T-helper 2 cell treated with Interferon-gamma antibody and Interleukin-4, amounts not matched to agents 100 ng/mL and 5 ng/mL, for 36 hours (primary cell): ENCODE results near the gene ELF5. TPM values are rescaled to one million over a fixed set of nuclear protein-coding genes. Genes with fewer than 3 reads are reported as not detected.

Source experiments
- intact Hi-C: fragments of 100-400 bp; cut with micrococcal nuclease; formaldehyde crosslinking; loops from one replicate; pipeline ENCODE4 v1.15.1; 2023
- total RNA-seq: library from RNA; stranded (reverse); gene quantifications from 2 replicates; pipeline ENCODE4 v1.2.3, GENCODE V29; 2022

Gene ELF5
- total RNA-seq, 1 donor from 2014 or later, result not detected

DNA sequence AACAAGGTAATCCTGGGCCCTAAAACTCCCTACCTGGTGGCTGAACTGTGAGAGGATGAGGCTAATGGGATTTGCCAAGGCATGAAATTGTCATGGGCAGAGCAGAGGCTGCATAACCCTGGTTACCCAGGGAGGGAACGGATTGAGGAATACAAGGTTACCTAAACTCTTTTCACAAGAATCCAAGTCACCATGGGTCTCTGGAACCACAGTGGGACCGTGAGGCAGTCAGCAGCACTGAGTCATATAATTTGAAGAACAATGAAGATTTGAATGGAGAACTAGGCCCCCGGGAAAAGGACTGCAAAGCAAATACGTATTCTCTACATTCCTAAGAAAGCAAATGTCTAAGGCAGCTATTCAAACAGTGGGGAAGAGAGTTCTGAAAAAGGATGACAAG is 55.1 kb downstream of the ELF5 start:
- intact Hi-C loops, result no loop called here

DNA sequence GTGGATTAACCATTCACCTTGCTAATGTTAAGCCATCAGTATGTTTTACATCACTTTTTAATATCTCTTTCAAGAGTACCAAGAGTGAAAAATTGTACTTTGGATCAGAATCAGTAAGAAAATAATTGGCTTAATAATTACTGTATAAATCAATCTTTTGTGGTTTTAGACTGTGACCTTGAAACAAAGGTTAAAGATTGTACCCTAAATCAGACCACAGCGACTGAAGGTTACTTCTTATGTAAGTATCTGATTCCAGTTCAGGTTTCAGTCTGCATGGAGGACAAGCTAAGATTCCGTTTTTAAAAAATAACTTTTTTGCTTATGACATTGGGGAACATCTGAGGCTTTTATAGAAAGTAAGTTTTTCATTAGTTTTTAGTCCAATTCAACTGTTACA is 56.0 kb downstream of the ELF5 start:
- intact Hi-C loops, result no loop called here

DNA sequence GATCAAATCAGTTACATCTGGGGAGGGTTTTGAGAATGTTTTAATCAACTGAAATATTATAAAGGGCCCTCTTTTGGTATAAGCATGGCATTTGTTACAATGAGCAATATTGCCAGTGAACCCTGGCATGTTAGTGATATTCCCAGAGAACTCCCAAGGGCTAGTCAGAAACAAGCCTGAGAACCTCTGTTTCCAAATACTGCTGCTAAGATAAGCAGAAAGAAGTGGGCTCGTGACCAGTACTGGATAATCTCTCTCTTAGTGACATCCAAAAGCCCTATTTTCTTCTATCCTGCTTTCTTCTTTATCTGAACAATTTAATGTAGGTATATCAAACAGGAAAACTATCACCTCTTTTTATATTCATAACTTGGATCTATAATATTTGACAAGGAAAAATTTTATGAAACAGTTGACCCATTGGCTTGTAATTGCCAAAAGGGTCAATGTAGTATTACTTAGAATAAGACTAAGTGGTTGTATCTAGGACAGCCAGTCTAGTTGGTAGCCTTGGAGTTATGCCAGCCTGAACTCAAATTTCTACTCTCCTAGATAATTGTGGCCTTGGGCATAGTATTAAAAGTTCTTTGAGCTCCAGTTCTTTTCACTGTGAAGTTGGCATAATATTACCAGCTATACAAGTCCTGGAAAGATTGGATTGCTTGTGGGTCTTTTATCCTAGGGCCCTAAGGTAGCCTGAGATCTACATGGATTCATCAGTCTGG is 59.1 kb downstream of the ELF5 start:
- intact Hi-C loops, result no loop called here

DNA sequence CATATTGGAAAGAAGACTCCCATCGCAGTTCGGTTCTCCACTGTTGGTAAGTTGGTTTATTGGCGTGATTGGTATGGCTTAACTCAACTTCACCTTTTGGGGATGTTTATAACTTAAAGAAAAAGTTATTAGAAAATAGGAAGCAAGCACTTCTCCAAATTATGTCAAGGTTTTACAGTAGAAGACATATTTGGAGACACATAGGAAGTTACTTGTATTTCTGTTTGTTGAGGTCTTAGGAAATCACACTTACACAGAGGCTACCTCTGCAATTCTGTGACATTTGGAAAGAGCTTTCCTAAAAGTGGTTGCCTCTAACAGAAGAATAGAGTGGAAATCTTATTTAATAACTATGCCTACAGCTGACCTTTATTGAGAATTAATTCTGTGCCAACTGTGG is 62.5 kb downstream of the ELF5 start:
- intact Hi-C loops, result no loop called here

DNA sequence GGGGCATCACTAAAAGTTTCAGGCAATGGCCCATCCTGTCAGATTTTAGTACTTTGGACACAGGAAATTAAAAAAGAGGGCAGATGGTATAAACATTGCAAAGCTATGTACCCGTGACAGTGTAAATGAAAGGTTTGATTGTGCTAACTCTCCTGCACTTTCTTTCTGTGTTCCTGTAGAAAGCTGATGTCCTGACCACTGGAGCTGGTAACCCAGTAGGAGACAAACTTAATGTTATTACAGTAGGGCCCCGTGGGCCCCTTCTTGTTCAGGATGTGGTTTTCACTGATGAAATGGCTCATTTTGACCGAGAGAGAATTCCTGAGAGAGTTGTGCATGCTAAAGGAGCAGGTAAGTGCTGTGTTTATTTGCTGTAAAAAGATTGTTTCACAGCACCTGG is 64.6 kb downstream of the ELF5 start:
- intact Hi-C loops, result no loop called here

DNA sequence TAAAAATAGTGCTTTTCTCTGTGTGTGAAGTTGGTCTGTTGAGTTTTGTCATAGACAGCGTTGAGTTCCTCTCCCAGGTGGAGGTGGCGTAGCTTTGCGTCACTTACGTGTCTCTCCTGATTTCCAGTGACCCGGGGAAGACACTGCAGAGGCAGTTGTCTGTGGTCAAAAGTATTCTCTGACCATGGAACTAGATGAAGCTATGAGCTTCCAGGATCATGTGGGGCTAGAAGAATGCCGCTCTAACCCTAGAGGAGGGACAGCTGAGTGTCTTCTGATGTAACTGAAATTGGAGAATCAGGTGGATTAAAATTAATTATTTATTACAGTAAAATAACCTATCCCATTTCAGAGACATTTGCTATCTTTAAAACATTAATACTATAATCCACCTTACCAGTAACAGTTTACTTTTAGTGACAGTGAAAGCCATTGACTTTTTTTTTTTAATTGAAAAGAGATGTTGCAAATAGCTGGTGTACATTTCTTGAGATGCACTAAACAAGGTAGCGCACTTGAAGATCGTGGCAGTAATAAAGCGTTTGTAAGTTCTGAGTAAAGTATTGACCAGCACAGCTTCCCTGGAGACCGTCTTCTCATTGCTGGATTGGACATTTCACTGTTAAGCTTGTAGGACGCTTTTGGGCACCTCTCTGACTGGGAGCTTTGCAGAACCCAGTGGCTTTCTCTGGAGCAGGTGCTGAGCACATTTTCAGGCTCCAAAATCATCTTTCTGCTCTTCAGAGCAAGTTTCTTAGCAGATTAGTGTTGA is 65.2 kb downstream of the ELF5 start:
- intact Hi-C loops, result no loop called here

DNA sequence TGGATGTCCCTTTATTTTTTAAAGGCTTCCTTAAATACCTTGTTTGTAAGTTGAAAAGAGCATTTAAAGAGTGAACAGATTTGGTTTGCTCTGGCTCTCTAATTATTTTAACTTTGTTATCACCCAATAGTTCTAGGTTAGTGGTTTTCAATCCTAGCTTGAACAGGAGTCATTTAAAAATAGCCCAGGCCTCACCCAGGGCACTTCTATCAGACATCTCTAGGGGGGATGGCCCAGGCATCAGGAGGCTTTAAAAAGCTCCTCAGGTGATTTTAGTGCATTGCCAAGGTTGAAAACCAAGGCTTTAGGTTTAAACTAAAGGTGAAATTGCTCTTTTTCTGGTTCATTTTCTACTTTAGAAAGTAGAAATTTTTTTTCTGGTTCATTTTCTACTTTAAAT is 66.5 kb downstream of the ELF5 start:
- intact Hi-C loops, result no loop called here

DNA sequence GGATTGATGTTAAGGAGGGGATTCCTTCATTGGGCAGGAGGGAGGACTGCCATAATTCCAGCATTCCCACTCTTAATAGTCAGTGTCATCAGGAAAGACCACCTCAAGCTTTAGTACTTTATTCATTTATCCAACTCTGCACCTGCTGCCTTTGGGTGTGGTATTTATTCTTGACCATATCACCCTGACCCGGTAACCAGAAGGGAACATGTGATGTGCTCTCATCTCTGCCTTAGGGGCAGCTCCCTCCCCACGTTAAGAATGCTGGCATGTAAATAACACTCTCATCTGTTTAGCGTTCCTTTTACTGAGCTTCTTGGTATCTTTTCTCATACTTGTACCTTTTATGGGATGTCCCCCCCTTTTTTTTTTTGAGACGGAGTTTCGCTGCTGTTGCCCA is 67.2 kb downstream of the ELF5 start:
- intact Hi-C loops, result no loop called here

DNA sequence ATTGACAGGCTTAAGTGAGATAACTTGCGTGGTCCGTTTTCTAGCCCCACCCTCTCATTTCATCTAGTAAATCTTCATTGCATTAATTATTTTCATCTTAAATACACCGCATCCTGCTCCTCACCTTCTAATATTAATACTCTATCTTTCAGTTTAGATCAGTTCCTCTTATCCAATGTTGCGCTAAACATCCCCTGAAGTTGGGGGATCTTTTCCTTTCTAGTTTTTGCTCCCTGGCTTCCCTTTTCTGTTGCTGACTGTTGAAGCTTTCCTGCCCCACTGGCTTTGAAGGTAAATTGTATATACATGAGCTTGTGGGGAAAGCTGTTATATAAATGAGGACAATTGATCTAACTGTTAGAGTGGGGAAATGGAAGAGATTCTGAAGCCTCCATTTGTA is 67.6 kb downstream of the ELF5 start:
- intact Hi-C loops, result no loop called here

DNA sequence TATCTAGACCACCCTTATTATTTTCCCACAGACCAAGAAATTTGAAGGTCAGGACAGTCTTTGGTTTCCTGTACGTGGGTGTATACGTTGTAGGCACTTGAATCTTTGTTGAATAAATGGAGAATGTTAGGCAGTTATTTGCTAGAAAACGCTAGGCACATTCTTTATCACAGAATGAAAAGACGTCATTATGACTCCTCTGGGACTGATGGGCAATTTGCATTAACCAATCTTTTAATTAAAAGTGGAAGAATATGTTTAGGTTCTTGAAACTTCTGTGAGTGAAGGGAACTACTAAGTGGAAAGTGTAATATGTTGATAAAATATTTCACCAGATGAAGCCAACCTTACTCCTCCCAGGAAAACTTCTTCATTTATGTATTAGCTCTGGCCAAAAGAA is 69.2 kb downstream of the ELF5 start:
- intact Hi-C loops, result no loop called here

DNA sequence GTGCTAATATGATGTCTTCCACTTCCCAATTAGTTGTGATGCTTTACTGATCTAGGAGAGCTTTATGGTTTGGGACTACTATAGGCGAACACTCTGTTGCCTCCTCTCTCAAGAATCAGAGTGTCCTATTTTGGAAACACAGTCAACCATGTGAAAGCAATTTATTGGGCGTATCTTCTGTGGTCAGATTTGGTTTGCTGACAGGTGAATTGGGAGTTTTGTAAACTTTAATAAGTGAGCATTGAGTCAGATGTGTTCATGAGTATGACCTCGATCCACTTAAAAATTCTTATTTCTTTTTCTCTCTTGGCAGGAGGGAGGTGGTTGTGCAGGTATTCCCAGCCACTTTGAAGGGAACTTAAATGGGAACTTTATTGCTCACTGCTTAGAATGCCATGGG is 70.5 kb downstream of the ELF5 start:
- intact Hi-C loops, result no loop called here

DNA sequence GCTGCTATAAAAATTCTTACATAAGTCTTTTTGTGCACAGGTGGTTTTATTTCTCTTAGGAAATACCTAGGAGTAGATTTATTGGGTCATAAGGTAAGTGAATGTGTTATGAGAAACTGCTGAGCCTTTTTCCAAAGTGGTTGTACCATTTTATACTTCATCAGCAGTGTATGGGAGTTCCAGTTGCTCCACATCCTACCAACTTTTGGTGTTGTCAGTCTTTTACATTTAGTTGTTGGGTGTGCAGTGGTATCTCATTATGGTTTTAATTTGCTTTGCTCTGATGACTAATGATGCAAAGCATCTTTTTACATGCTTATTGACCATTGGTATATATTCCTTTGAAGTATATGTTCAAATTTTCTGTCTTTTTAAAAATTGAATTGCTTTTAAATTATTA is 71.8 kb downstream of the ELF5 start:
- intact Hi-C loops, result no loop called here

DNA sequence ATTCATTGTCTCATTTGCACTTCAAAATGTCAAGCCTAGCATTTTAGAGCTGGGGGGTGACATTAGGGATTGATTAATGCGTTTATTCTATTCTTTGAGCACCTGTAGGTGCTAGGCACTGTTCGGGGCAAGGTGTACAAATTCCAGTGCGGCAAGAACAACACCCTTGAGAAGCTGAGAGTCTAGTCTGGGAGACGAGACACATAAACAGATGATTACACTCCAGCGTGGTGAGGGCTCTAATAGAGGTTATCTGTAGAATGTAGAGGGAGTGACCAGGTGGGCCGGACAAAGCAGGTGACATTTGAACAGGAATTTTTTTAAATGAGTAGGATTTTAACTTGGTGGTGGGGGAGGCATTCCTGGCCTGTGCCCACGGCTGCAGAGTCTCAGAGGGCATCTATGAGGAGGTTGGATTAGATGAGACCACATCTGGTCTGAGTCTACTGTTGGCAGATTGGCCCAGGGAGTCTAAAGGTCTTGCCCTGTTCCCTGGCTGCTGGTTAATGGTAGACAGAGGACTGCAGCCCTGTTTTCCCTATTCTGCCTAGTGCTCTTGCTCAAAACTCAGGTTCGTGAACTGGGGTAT is 73.9 kb downstream of the ELF5 start:
- intact Hi-C loops, result loop anchor here (2.0 to 10.0 kb wide), 3 partner anchors 205 to 665 kb away; partner anchors contain the start of gene FBXO3

DNA sequence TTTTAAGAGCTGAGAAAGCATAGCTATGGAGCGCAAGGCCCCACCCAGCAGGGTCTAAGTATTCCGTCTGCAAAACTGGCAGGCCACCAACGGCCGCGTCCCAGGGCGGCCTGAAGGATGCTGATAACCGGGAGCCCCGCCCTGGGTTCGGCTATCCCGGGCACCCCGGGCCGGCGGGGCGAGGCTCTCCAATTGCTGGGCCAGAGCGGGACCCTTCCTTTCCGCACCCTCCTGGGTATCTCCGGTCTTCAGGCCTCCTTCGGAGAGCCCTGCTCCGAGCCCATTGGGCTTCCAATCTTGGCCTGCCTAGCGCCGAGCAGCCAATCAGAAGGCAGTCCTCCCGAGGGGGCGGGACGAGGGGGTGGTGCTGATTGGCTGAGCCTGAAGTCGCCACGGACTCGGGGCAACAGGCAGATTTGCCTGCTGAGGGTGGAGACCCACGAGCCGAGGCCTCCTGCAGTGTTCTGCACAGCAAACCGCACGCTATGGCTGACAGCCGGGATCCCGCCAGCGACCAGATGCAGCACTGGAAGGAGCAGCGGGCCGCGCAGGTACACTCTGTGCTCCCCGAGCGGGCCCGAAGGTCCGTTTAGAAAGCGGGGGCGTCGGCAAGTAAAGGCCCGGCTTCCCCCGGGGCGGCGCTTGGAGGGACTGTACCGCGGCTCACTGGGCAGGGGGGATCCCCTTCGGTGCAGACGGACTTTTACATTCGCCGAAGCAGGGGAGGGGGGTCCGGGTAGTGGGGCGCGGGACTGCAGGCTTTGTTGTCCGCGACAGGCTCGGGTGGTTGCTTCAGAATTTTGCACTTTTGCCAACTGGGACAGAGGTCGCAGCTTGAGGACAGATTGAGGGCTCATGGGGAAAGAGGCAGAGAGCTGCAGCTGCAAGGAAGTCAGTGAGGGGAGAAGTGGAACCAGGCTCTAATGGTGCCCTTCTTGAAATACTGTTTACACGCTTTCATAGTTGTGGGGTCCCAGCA is 74.8 kb downstream of the ELF5 start, which contains the start of gene CAT:
Gene CAT, plus strand, starts transcription at position 406 of the 979 bp plus-strand sequence. Its CDS starts 80 bp downstream, at position 486.
- intact Hi-C loops, result loop anchor here (1.0 to 10.0 kb wide), 5 partner anchors 81 to 664 kb away; partner anchors contain the start of genes ABTB2, CAPRIN1 and FBXO3

DNA sequence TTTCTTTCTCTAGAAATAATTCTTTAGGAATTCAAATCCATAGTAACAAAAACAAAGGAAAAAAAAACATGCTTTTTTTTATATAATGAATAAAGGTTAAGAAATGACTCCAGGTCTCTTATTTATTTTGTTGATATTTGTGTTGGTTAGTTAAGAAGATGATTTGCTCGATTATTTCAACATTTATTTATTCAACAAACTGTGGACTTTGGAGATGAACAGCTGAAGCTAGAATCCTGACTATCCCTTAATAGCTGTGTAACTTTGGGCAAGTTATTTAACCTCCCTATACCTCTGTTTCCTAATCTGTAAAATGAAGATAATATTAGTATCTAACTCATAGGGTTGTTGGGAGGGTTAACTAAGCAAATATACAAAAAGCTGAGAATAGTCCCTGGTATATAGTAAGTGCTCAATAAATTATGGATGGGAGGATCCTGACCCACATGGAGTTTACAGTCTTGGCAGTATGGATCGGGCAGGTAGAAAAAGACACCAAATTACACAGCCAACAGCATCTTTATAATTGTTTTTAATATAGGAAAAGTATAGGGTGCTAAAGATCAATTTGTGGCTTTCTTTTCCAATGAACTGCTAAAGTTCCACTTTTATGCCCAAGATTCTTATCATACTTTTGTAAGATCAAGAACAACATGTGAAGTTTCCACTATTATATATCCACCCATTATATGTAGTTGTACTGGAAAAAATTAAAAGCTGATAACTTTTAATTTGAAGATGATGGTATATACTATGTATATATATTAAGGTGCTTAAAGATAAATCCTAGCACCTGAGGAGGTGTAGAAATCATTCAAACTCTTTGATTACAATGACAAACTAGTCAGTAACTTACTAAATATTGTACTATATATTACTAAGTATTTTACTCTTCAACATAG is 76.1 kb downstream of the ELF5 start:
- intact Hi-C loops, result loop anchor here (1.0 to 10.0 kb wide), 5 partner anchors 79 to 663 kb away; partner anchors contain the start of genes ABTB2, CAPRIN1 and FBXO3

DNA sequence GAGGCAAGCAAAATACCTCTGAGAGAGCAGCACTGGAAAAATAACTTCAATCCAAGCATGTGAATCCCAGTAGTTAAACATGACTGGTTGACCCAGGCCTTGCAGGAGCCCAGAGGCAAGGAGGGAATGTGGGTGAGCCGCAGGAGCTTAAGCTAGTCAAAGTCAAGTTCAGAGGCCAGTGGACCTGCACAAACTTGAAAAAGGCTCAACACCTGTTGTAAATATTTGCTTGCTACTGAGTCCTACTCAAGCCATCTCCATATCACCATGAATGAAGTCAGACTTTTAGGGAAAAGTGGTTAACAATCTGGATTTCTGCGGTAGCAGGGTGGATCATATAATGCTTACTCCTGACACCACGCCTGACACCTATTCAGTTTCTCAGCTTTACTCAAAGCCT is 79.7 kb downstream of the ELF5 start:
- intact Hi-C loops, result loop anchor here (10.0 kb wide), 1 partner anchor 199 kb away; no protein-coding TSS in a partner anchor

DNA sequence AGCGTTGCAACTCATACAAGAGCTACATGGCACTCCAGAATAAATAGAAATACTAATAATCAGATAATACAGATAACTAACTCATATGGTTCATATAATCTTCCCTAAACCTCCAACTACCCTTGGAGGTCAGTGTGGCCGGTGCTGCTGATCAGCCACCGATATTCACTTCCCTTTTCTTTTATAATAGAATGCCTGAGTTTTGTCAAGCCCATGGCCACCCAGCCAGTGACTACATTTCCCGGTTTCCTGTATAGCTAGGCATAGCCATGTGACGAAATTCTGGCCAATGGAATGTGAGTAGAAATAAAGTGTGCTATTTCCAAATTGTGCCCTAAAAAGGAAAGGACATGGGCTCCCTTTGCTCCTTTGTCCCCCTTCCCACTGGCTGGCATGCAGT is 80.8 kb downstream of the ELF5 start:
- intact Hi-C loops, result loop anchor here (10.0 kb wide), 1 partner anchor 198 kb away; no protein-coding TSS in a partner anchor

DNA sequence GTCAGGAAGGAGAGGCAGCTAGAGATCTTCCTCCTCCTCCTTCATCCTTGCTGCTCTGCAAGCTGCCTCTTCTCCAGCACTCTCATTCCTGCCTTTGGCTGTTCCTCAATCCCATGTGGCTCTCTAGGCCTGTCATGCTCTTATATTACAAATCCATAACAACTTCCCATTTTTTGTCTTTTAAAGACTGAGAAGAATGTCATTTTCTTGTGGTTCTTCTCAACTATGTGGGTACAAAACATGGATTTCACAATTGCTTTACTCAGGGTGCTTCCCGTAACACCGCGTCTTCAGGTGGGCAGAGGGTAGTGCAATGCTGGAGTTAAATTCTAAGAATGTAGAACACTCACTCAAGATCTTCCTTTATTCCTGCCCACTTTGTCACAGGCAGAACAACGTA is 81.6 kb downstream of the ELF5 start:
- intact Hi-C loops, result loop anchor here (10.0 kb wide), 1 partner anchor 197 kb away; no protein-coding TSS in a partner anchor
